Nephron (organoid): ENCODE results near the gene HMSD.
A peak's percentile ranks its signal among the peaks of the same experiment; 100 is the strongest.

Source experiments
- H3K27ac Mint-ChIP-seq, 3 experiments: 2 replicates each; pipeline ENCODE4 v1.8.0; 2020; ENCODE audit warnings: mixed read lengths in 3 of 3, mild to moderate bottlenecking in 2 of 3, moderate library complexity in 1 of 3
- H3K27me3 Mint-ChIP-seq: 2 replicates; pipeline ENCODE4 v1.8.0; 2021; ENCODE audit warnings: low read depth, mild to moderate bottlenecking, moderate library complexity, mixed read lengths
- H3K36me3 Mint-ChIP-seq: 2 replicates; pipeline ENCODE4 v1.8.0; 2020; ENCODE audit warnings: low read depth, mixed read lengths
- H3K4me1 Mint-ChIP-seq: 2 replicates; pipeline ENCODE4 v1.8.0; 2020; ENCODE audit warnings: mixed read lengths
- H3K4me3 Mint-ChIP-seq, 3 experiments: 2 replicates each; pipeline ENCODE4 v1.8.0; 2020; ENCODE audit warnings: mild to moderate bottlenecking in 3 of 3, mixed read lengths in 3 of 3, moderate library complexity in 2 of 3
- H3K9me3 Mint-ChIP-seq: 2 replicates; pipeline ENCODE4 v1.8.0; 2020; ENCODE audit warnings: mixed read lengths
- CTCF ChIP-seq, 3 experiments: fragments of 200-600 bp; sonication (generic); IDR thresholded peaks; one replicate each; pipeline ENCODE4 v1.5.0; 2021; ENCODE audit warnings: antibody characterized with exemption in 3 of 3; ENCODE audit not compliant: unreplicated experiment in 3 of 3

HMSD gene

GRCh38 chr18:63962137-63962536 lies 13.0 kb downstream of the HMSD start:
- Mint-ChIP-seq H3K4me3 (no peak overlapping the region), H3K27me3 (peaks cover 5% of the 10 kb centered on the region), H3K4me1 (peaks cover 5% of the 10 kb centered on the region), H3K36me3 (no peaks in the 10 kb centered on the region), H3K27ac (no peak overlapping the region), H3K9me3 (no peaks in the 10 kb centered on the region)
- TF ChIP-seq CTCF (IDR thresholded peaks at IDR 0.05; ENCODE audit: unreplicated experiment in 3 of 3), result no peak

GRCh38 chr18:63963615-63964256 lies 14.6 kb downstream of the HMSD start:
- Mint-ChIP-seq H3K4me3 (no peak overlapping the region), H3K36me3 (no peaks in the 10 kb centered on the region), H3K4me1 (peaks cover 5% of the 10 kb centered on the region)

GRCh38 chr18:63964908-63965307 lies 15.8 kb downstream of the HMSD start:
- Mint-ChIP-seq H3K27ac (no peak overlapping the region), H3K27me3 (peaks cover 5% of the 10 kb centered on the region), H3K4me1 (peaks cover 15% of the 10 kb centered on the region), H3K9me3 (no peaks in the 10 kb centered on the region), H3K36me3 (no peaks in the 10 kb centered on the region), H3K4me3 (no peak overlapping the region)
- TF ChIP-seq CTCF (IDR thresholded peaks at IDR 0.05; ENCODE audit: unreplicated experiment in 3 of 3), result no peak

More at GRCh38 chr18:63963615-63964256, 14.6 kb downstream of the HMSD start:
- peak; percentile 48 to 61 (median 54) for TF ChIP-seq CTCF (IDR thresholded peaks at IDR 0.05; ENCODE audit: unreplicated experiment in 3 of 3)
- Mint-ChIP-seq H3K9me3 (no peaks in the 10 kb centered on the region), H3K27ac (no peak overlapping the region), H3K27me3 (peaks cover 5% of the 10 kb centered on the region)

GRCh38 chr18:63965716-63966330 lies 16.7 kb downstream of the HMSD start:
- TF ChIP-seq CTCF (IDR thresholded peaks at IDR 0.05; ENCODE audit: unreplicated experiment in 3 of 3), result no peak
- no peak overlapping the region for H3K4me3 Mint-ChIP-seq
- peaks cover 5% of the 10 kb centered on the region for H3K27me3 Mint-ChIP-seq
- no peaks in the 10 kb centered on the region for H3K36me3 Mint-ChIP-seq
- H3K27ac Mint-ChIP-seq, result no peak overlapping the region
- no peaks in the 10 kb centered on the region for H3K9me3 Mint-ChIP-seq
- peaks cover 11% of the 10 kb centered on the region for H3K4me1 Mint-ChIP-seq

- Mint-ChIP-seq H3K4me3 (peak within 1 kb of the TSS; percentile 92 to 95 (median 94)), H3K27ac (peak within 1 kb of the TSS; percentile 92 to 99 (median 99)), H3K36me3 (no peaks in the 10 kb centered on the region), H3K9me3 (no peaks in the 10 kb centered on the region), H3K27me3 (peaks cover 5% of the 10 kb centered on the region), H3K4me1 (peaks cover 11% of the 10 kb centered on the region)
- TF ChIP-seq CTCF (IDR thresholded peaks at IDR 0.05; ENCODE audit: unreplicated experiment in 3 of 3), result no peak
Measured at GRCh38 chr18:63969942-63970808, 21.1 kb downstream of the HMSD start, which contains the start of gene SERPINB8. Gene SERPINB8, plus strand, starts transcription at chr18:63970081. Its CDS starts 8,228 bp downstream, at chr18:63978309.
